PC-9 (cell line): Measurements from ENCODE around the gene LMOD1.

Experiments used
- EZH2 ChIP-seq: fragments of 200-600 bp; sonication (generic); IDR thresholded peaks from 2 replicates; pipeline ENCODE4 v1.8.0; 2017; ENCODE audit warnings: antibody characterized with exemption, low read depth
- TF ChIP-seq, protein P1 (sequence below): fragments of 200-600 bp; sonication (generic); conservative IDR thresholded peaks from 2 replicates; pipeline ENCODE4 v1.6.1; 2017; ENCODE audit warnings: mixed run types, antibody characterized with exemption, mild to moderate bottlenecking, moderate library complexity

GRCh38 chr1:201887116-201887866 lies 59.1 kb downstream of the LMOD1 start:
- TF ChIP-seq, protein P1, sequence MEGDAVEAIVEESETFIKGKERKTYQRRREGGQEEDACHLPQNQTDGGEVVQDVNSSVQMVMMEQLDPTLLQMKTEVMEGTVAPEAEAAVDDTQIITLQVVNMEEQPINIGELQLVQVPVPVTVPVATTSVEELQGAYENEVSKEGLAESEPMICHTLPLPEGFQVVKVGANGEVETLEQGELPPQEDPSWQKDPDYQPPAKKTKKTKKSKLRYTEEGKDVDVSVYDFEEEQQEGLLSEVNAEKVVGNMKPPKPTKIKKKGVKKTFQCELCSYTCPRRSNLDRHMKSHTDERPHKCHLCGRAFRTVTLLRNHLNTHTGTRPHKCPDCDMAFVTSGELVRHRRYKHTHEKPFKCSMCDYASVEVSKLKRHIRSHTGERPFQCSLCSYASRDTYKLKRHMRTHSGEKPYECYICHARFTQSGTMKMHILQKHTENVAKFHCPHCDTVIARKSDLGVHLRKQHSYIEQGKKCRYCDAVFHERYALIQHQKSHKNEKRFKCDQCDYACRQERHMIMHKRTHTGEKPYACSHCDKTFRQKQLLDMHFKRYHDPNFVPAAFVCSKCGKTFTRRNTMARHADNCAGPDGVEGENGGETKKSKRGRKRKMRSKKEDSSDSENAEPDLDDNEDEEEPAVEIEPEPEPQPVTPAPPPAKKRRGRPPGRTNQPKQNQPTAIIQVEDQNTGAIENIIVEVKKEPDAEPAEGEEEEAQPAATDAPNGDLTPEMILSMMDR = no peak
- TF ChIP-seq EZH2 = no peak
